Prostate gland (tissue), 2 donors: ENCODE data around the gene ZP1. TPM values are rescaled to one million over a fixed set of nuclear protein-coding genes. Genes with fewer than 3 reads are reported as not detected.

Experiments used
- DNase-seq: peaks from one replicate; pipeline ENCODE4 v3.0.0-alpha.2; 2019; ENCODE audit warnings: low spot score
- H3K27ac ChIP-seq, 2 donors: fragments of 200-600 bp; sonication (generic); 2 replicates each; pipeline ENCODE4 v1.5.1; 2017 to 2019
- H3K27me3 ChIP-seq: fragments of 200-600 bp; sonication (generic); replicated peaks from 2 replicates; pipeline ENCODE4 v1.5.1; 2019; ENCODE audit not compliant: insufficient read depth
- H3K36me3 ChIP-seq, 2 donors: fragments of 200-600 bp; sonication (generic); 1 replicate in 1 of 2; 2 replicates in 1 of 2; pipeline versions ENCODE4 v1.5.1 to v1.8.1; 2017 to 2019
- H3K4me1 ChIP-seq: fragments of 200-600 bp; sonication (generic); replicated peaks from 2 replicates; pipeline ENCODE4 v1.5.1; 2019
- H3K4me3 ChIP-seq, 2 donors: fragments of 200-600 bp; sonication (generic); 2 replicates each; pipeline ENCODE4 v1.5.1; 2017 to 2019
- H3K9me3 ChIP-seq: fragments of 200-600 bp; sonication (generic); 2 replicates; pipeline ENCODE4 v1.5.1; 2017
- POLR2A ChIP-seq: fragments of 450-650 bp; IDR thresholded peaks from one replicate; pipeline ENCODE4 v1.6.1; 2016; ENCODE audit warnings: antibody characterized with exemption, mild to moderate bottlenecking
- POLR2AphosphoS5 ChIP-seq: sonication (generic); formaldehyde crosslinking; IDR thresholded peaks from one replicate; pipeline ENCODE4 v1.6.1; 2017; ENCODE audit warnings: antibody characterized with exemption
- WGBS: methylation state at CpG from one replicate; pipeline ENCODE4 v1.1.5; 2018; 5-methylcytosine and 5-hydroxymethylcytosine counted together
- intact Hi-C: fragments of 100-400 bp; cut with DNase I; formaldehyde crosslinking; loops from one replicate; pipeline ENCODE4 v1.14.2; 2022
- total RNA-seq, 2 donors: library from RNA; depleted of rRNA; stranded (reverse); fragments of >200 nt; gene quantifications; one replicate each; pipeline ENCODE4 v1.1.0, GENCODE V29; 2016
- TF ChIP-seq, protein P1 (sequence below), 4 experiments: fragments of 200-600 bp in 2 of 4; fragments of 450-650 bp in 2 of 4; sonication (generic) in 2 of 4; IDR thresholded peaks; 1 replicate in 3 of 4; 2 replicates in 1 of 4; pipeline ENCODE4 v1.5.1; 2016 to 2019; ENCODE audit warnings: antibody characterized with exemption in 4 of 4, mild to moderate bottlenecking in 2 of 4, moderate library complexity in 2 of 4

The ZP1 gene
- total RNA-seq, 2 donors from 2014 or later, result 0.68 to 0.80 TPM

DNA sequence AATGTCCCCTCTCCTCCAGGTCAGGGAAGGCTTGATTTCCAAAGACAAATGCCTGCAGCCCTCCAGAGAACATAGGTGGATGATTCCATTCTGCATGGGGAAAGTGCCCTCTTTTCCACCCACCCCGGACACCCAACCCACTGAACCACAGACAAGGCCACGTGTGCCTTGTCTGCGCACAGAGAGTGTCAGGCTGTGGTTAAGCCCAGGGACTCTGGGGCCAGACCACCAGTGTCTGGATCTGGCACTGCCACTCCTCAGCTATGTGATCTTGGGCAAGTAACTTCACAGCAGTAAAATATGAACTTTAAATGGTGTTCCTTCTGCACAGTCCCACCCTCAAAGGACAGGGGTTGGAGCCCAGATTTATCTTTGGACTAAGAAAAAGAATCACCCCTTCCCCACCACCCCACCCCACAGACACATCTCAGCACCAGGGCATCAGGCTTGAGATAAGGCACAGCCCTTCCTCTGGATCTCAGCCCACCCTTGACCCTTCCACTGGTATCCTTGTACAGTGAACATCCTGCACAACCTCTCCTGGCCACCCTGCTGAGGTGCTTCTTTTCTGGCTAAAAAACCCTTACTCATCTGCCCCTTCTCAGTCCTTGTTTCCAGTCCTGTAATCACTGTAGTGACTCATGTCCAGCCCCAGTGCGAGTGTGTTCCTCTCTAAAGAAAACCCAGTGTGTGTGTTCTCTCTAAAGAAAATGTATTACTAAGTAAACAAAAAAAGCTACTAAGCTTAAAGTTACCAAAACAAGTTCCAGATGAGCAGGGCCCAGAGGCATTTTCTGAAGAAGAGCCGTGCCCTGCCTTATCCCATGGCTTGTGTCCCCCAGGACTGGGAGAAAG, 9.7 kb upstream of the ZP1 start:
- H3K9me3 ChIP-seq, result no peaks in the 10 kb centered on the region
- intact Hi-C loops, result no loop called here
- H3K27me3 ChIP-seq, result no peaks in the 10 kb centered on the region
- H3K4me1 ChIP-seq, result no peaks in the 10 kb centered on the region
- DNase-seq, result no peak
- no peak overlapping the region for H3K4me3 ChIP-seq
- H3K27ac ChIP-seq, result no peak overlapping the region
- no peaks in the 10 kb centered on the region for H3K36me3 ChIP-seq
- 90% methylated on average over 5 of the region's 5 CpGs for WGBS
- TF ChIP-seq POLR2A (no peak), POLR2AphosphoS5 (no peak)
- TF ChIP-seq, protein P1, sequence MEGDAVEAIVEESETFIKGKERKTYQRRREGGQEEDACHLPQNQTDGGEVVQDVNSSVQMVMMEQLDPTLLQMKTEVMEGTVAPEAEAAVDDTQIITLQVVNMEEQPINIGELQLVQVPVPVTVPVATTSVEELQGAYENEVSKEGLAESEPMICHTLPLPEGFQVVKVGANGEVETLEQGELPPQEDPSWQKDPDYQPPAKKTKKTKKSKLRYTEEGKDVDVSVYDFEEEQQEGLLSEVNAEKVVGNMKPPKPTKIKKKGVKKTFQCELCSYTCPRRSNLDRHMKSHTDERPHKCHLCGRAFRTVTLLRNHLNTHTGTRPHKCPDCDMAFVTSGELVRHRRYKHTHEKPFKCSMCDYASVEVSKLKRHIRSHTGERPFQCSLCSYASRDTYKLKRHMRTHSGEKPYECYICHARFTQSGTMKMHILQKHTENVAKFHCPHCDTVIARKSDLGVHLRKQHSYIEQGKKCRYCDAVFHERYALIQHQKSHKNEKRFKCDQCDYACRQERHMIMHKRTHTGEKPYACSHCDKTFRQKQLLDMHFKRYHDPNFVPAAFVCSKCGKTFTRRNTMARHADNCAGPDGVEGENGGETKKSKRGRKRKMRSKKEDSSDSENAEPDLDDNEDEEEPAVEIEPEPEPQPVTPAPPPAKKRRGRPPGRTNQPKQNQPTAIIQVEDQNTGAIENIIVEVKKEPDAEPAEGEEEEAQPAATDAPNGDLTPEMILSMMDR (IDR thresholded peaks at IDR 0.05), result no peak

DNA sequence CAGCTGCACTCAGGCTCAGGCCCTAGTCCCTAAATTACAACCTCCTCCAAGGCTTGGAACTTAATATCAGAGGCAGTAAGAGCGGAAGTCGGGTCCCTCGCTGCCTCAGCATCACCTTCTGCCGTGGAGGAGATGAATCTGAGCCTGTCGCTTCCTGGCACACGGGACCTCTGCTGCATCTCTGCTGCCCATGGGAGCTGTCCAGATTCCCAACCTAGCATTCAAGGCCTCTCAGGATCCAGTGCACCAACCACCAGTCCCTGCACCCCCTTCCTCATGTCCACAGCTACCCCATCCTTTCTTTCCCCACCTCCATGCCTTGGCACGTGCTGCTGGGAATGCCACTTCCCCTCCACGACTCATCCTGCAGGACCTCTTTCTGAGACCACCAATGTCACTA, 9.1 kb upstream of the ZP1 start:
- 84% methylated on average over 8 of the region's 8 CpGs for WGBS
- DNase-seq, result no peak
- intact Hi-C loops, result no loop called here
- TF ChIP-seq POLR2AphosphoS5 (no peak), POLR2A (no peak)
- TF ChIP-seq, protein P1 (IDR thresholded peaks at IDR 0.05), result no peak
- H3K4me1 ChIP-seq, result no peaks in the 10 kb centered on the region
- H3K36me3 ChIP-seq, result no peaks in the 10 kb centered on the region
- no peaks in the 10 kb centered on the region for H3K27me3 ChIP-seq
- no peak overlapping the region for H3K4me3 ChIP-seq
- H3K9me3 ChIP-seq, result no peaks in the 10 kb centered on the region
- H3K27ac ChIP-seq, result no peak overlapping the region

DNA sequence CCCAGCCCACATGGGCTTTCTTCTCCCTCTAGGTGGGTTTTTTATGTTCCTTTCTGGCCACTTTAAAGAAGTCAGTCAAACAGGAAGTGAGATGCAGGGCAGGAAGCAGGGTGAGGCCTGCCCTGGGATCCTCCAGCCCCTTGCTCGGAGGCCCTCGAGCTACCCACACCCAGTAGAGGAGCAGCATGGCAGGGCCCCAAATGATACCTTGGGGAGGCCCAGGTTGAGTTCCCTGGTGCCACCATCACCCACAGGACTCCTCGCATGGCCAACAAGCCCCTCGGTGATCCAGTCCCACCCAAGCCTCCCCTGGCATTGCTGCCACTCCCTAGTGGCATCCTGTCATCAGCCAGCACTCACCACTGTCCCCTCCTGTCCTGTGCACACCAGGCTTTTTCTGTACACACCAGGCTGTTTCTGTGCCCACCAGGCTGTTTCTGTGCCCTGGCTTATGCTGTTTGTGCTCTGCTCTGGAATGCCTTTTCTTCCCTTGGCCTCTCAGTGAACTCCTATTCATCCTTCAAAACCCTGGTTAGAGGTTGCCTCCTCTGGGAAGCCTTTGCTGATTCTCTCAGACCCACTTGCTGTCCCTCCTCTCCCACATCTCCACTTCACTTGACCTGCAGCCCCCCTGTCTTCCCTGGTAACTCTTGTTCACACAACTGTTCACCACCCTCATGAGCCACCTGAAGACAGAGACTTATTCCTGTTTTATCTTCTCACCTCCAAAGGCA, 8.4 kb upstream of the ZP1 start:
- no peak overlapping the region for H3K4me3 ChIP-seq
- H3K27ac ChIP-seq, result no peak overlapping the region
- H3K27me3 ChIP-seq, result no peaks in the 10 kb centered on the region
- no peak for DNase-seq
- no peaks in the 10 kb centered on the region for H3K36me3 ChIP-seq
- H3K9me3 ChIP-seq, result no peaks in the 10 kb centered on the region
- H3K4me1 ChIP-seq, result no peaks in the 10 kb centered on the region
- intact Hi-C loops, result no loop called here
- WGBS, result 81% methylated on average over 4 of the region's 4 CpGs
- TF ChIP-seq, protein P1 (IDR thresholded peaks at IDR 0.05), result no peak
- TF ChIP-seq POLR2AphosphoS5 (no peak), POLR2A (no peak)

DNA sequence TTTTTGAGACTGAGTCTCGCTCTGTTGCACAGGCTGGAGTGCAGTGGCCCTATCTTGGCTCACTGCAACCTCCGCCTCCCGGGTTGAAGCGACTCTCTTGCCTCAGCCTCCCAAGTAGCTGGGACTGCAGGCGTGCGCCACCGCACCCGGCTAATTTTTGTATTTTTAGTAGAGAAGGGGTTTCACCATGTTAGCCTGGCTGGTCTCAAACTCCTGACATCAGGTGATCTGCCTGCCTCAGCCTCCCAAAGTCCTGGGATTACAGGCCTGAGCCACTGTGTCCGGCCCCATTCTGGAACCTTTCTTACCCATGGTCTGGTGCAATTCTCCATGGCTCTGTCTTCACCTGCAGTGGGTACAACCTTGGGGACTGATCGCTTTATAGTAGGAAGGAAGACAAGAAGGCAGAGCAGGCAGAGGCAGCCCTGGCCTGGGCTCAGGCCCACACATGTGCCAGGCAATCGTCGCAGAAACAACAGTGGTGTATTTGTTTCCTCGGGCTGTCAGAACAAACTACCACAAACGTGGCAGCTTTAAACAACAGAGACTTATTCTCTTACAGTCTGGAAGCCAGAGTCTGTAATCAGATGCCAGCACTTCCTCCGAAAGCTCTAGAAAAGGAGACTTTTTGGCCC, 7.6 kb upstream of the ZP1 start:
- 72% methylated on average over 15 of the region's 15 CpGs for WGBS
- intact Hi-C loops, result no loop called here
- Histone ChIP-seq H3K27me3 (no peaks in the 10 kb centered on the region), H3K4me1 (no peaks in the 10 kb centered on the region), H3K27ac (no peak overlapping the region), H3K4me3 (no peak overlapping the region), H3K36me3 (no peaks in the 10 kb centered on the region), H3K9me3 (no peaks in the 10 kb centered on the region)
- no peak for DNase-seq
- TF ChIP-seq, protein P1 (IDR thresholded peaks at IDR 0.05), result no peak
- TF ChIP-seq POLR2A (no peak), POLR2AphosphoS5 (no peak)
